Neural cell (in vitro differentiated cells): ENCODE measurements around the gene ABHD17B. TPM values are rescaled to one million over a fixed set of nuclear protein-coding genes. Genes with fewer than 3 reads are reported as not detected.

Experiments used
- H2AFZ ChIP-seq: fragments of 200-600, 300-800 bp; sonication (generic), shearing (Covaris generic); 2 replicates; pipeline ENCODE4 v1.6.0; 2014; ENCODE audit warnings: low read depth, mild to moderate bottlenecking, antibody characterized with exemption, low read length, moderate library complexity
- H3F3A ChIP-seq: fragments of 200-600 bp; shearing (Covaris generic); 2 replicates; pipeline ENCODE4 v1.6.1; 2016; ENCODE audit warnings: mild to moderate bottlenecking, moderate library complexity, mixed read lengths, antibody characterized with exemption, low read length; ENCODE audit not compliant: insufficient read depth, poor library complexity, severe bottlenecking
- H3K27ac ChIP-seq: fragments of 200-600, 300-800 bp; sonication (generic), shearing (Covaris generic); 2 replicates; pipeline ENCODE4 v1.5.1; 2014; ENCODE audit warnings: mild to moderate bottlenecking, low read length, moderate library complexity
- H3K27me3 ChIP-seq: fragments of 300-800, 200-600 bp; sonication (generic), shearing (Covaris generic); 2 replicates; pipeline ENCODE4 v1.6.0; 2014; ENCODE audit warnings: mild to moderate bottlenecking, low read depth, low read length, moderate library complexity; ENCODE audit not compliant: insufficient read depth
- H3K36me3 ChIP-seq: fragments of 300-800, 200-600 bp; sonication (generic), shearing (Covaris generic); 2 replicates; pipeline ENCODE4 v1.5.1; 2014; ENCODE audit warnings: mild to moderate bottlenecking, antibody characterized with exemption, low read length, moderate library complexity; ENCODE audit not compliant: insufficient read depth
- H3K4me2 ChIP-seq: fragments of 300-800, 200-600 bp; sonication (generic), shearing (Covaris generic); 2 replicates; pipeline ENCODE4 v1.6.0; 2014; ENCODE audit warnings: mild to moderate bottlenecking, low read length
- H3K4me3 ChIP-seq: fragments of 300-800, 200-600 bp; sonication (generic), shearing (Covaris generic); 2 replicates; pipeline ENCODE4 v1.5.1; 2014; ENCODE audit warnings: mild to moderate bottlenecking, low read length, moderate library complexity
- H3K79me2 ChIP-seq: fragments of 200-600 bp; shearing (Covaris generic); replicated peaks from 2 replicates; pipeline ENCODE4 v1.6.0; 2014; ENCODE audit warnings: mild to moderate bottlenecking, low read length, moderate library complexity; ENCODE audit not compliant: insufficient read depth
- H3K9ac ChIP-seq: fragments of 300-800, 200-600 bp; sonication (generic), shearing (Covaris generic); 2 replicates; pipeline ENCODE4 v1.6.1; 2016; ENCODE audit warnings: mild to moderate bottlenecking, low read length, mixed read lengths
- H3K9me2 ChIP-seq: fragments of 200-600 bp; shearing (Covaris generic); 2 replicates; pipeline ENCODE4 v1.6.1; 2016; ENCODE audit warnings: mild to moderate bottlenecking, low read length, mixed read lengths; ENCODE audit not compliant: insufficient read depth
- H3K9me3 ChIP-seq: fragments of 200-600, 300-800 bp; sonication (generic), shearing (Covaris generic); 2 replicates; pipeline ENCODE4 v1.6.1; 2016; ENCODE audit warnings: mild to moderate bottlenecking, mixed run types, low read length, moderate library complexity, mixed read lengths
- H4K20me1 ChIP-seq: fragments of 200-600 bp; shearing (Covaris generic); 2 replicates; pipeline ENCODE4 v1.6.1; 2016; ENCODE audit warnings: mild to moderate bottlenecking, mixed run types; ENCODE audit not compliant: insufficient read depth
- EP300 ChIP-seq: fragments of 450-650 bp; conservative IDR thresholded peaks from 2 replicates; pipeline ENCODE4 v1.6.1; 2014; ENCODE audit warnings: antibody characterized with exemption, mild to moderate bottlenecking, moderate library complexity; ENCODE audit not compliant: poor library complexity, severe bottlenecking
- EZH2 ChIP-seq: fragments of 200-600, 300-800 bp; shearing (Covaris generic), sonication (generic); IDR thresholded peaks from 2 replicates; pipeline ENCODE4 v1.6.1; 2014; ENCODE audit warnings: antibody characterized with exemption, low read length, borderline replicate concordance, mild to moderate bottlenecking; ENCODE audit not compliant: insufficient read depth, poor library complexity, severe bottlenecking
- MXI1 ChIP-seq: fragments of 450-650 bp; conservative IDR thresholded peaks from 2 replicates; pipeline ENCODE4 v1.6.1; 2014; ENCODE audit warnings: antibody characterized with exemption, mild to moderate bottlenecking; ENCODE audit not compliant: poor library complexity, severe bottlenecking
- POLR2AphosphoS5 ChIP-seq: IDR thresholded peaks from 2 replicates; pipeline ENCODE4 v1.6.1; 2012
- RAD21 ChIP-seq: fragments of 450-650 bp; conservative IDR thresholded peaks from 2 replicates; pipeline ENCODE4 v1.6.1; 2014; ENCODE audit warnings: antibody characterized with exemption, mild to moderate bottlenecking, moderate library complexity
- SMC3 ChIP-seq: fragments of 450-650 bp; conservative IDR thresholded peaks from 2 replicates; pipeline ENCODE4 v1.6.1; 2014; ENCODE audit warnings: antibody characterized with exemption, mild to moderate bottlenecking, moderate library complexity; ENCODE audit not compliant: poor library complexity
- TAF1 ChIP-seq: IDR thresholded peaks from 2 replicates; pipeline ENCODE4 v1.6.1; 2012; ENCODE audit warnings: low read depth
- polyA plus RNA-seq: library from polyadenylated mRNA; depleted of rRNA; stranded (reverse); fragments of >200 nt; gene quantifications from 2 replicates; pipeline ENCODE4 v1.2.3, GENCODE V29; 2014
- TF ChIP-seq, protein P1 (sequence below): IDR thresholded peaks from 2 replicates; pipeline ENCODE4 v1.6.1; 2012; ENCODE audit warnings: borderline replicate concordance
- TF ChIP-seq, protein P2 (sequence below): fragments of 450-650 bp; IDR thresholded peaks from 2 replicates; pipeline ENCODE4 v1.5.1; 2014; ENCODE audit warnings: antibody characterized with exemption, mild to moderate bottlenecking, moderate library complexity; ENCODE audit not compliant: poor library complexity, severe bottlenecking

The ABHD17B gene
- polyA plus RNA-seq, 1 donor from 2014 or later, result 53.0 TPM

DNA sequence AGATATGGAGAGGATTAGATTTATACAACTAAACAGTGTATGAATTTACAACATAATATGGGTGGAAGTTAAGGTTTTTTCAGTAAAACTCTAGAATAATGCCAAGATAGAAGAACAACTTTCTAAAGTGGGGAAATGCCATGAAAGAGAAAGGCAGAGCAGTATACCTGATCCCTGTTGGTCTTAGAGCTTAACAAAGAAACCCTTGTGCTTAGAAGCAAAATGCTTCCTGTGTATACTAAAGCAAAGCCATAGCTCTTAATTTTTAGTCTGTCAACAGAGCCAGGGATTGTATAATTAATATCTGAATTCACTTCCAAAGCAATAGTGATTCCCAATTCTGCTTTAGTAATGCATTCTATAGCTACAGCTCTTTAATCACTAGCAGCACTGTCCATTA, 14.8 kb upstream of the ABHD17B start:
- H3K4me3 ChIP-seq, result no peak overlapping the region
- no peak overlapping the region for H3K27ac ChIP-seq
- H4K20me1 ChIP-seq, result no peaks in the 10 kb centered on the region
- H2AFZ ChIP-seq, result no peak overlapping the region
- no peak overlapping the region for H3K9ac ChIP-seq
- H3K9me3 ChIP-seq, result no peaks in the 10 kb centered on the region
- no peaks in the 10 kb centered on the region for H3K9me2 ChIP-seq
- no peak for TF ChIP-seq SMC3
- TF ChIP-seq EP300, result no peak
- no peak for TF ChIP-seq EZH2
- no peak for TF ChIP-seq MXI1
- TF ChIP-seq TAF1, result no peak
- TF ChIP-seq, protein P1, sequence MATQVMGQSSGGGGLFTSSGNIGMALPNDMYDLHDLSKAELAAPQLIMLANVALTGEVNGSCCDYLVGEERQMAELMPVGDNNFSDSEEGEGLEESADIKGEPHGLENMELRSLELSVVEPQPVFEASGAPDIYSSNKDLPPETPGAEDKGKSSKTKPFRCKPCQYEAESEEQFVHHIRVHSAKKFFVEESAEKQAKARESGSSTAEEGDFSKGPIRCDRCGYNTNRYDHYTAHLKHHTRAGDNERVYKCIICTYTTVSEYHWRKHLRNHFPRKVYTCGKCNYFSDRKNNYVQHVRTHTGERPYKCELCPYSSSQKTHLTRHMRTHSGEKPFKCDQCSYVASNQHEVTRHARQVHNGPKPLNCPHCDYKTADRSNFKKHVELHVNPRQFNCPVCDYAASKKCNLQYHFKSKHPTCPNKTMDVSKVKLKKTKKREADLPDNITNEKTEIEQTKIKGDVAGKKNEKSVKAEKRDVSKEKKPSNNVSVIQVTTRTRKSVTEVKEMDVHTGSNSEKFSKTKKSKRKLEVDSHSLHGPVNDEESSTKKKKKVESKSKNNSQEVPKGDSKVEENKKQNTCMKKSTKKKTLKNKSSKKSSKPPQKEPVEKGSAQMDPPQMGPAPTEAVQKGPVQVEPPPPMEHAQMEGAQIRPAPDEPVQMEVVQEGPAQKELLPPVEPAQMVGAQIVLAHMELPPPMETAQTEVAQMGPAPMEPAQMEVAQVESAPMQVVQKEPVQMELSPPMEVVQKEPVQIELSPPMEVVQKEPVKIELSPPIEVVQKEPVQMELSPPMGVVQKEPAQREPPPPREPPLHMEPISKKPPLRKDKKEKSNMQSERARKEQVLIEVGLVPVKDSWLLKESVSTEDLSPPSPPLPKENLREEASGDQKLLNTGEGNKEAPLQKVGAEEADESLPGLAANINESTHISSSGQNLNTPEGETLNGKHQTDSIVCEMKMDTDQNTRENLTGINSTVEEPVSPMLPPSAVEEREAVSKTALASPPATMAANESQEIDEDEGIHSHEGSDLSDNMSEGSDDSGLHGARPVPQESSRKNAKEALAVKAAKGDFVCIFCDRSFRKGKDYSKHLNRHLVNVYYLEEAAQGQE, result no peak
- no peak for TF ChIP-seq RAD21
- TF ChIP-seq POLR2AphosphoS5, result no peak
- TF ChIP-seq, protein P2, sequence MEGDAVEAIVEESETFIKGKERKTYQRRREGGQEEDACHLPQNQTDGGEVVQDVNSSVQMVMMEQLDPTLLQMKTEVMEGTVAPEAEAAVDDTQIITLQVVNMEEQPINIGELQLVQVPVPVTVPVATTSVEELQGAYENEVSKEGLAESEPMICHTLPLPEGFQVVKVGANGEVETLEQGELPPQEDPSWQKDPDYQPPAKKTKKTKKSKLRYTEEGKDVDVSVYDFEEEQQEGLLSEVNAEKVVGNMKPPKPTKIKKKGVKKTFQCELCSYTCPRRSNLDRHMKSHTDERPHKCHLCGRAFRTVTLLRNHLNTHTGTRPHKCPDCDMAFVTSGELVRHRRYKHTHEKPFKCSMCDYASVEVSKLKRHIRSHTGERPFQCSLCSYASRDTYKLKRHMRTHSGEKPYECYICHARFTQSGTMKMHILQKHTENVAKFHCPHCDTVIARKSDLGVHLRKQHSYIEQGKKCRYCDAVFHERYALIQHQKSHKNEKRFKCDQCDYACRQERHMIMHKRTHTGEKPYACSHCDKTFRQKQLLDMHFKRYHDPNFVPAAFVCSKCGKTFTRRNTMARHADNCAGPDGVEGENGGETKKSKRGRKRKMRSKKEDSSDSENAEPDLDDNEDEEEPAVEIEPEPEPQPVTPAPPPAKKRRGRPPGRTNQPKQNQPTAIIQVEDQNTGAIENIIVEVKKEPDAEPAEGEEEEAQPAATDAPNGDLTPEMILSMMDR, result no peak
- H3K36me3 ChIP-seq, result no peaks in the 10 kb centered on the region
- H3K4me2 ChIP-seq, result no peak overlapping the region
- no peaks in the 10 kb centered on the region for H3K79me2 ChIP-seq
- no peaks in the 10 kb centered on the region for H3F3A ChIP-seq
- H3K27me3 ChIP-seq, result no peaks in the 10 kb centered on the region

DNA sequence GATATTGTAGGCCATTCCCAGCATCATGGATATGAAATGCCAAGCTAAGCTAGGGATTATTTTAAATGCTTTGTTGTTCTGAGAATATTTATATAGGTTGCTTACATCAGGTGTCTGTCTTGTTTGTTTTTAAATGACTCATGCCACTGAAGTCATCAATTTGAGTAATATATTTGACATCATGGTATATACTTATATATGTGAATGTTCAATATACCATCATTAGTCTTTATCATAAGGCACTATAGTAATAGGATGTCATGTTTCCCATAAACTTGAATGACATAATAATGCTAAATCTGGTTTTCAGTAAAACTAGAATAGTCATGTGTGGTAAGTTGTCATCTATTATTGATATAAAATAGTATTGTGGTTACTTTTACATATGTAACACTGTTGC, 13.6 kb upstream of the ABHD17B start:
- no peaks in the 10 kb centered on the region for H3K9me3 ChIP-seq
- no peak overlapping the region for H3K9ac ChIP-seq
- H3K27ac ChIP-seq, result no peak overlapping the region
- H3K4me2 ChIP-seq, result no peak overlapping the region
- H3K9me2 ChIP-seq, result no peaks in the 10 kb centered on the region
- H3K27me3 ChIP-seq, result no peaks in the 10 kb centered on the region
- H3K36me3 ChIP-seq, result no peaks in the 10 kb centered on the region
- H3K4me3 ChIP-seq, result no peak overlapping the region
- no peaks in the 10 kb centered on the region for H3K79me2 ChIP-seq
- no peak overlapping the region for H2AFZ ChIP-seq
- TF ChIP-seq, protein P1, result no peak
- TF ChIP-seq RAD21 (no peak), POLR2AphosphoS5 (no peak), EZH2 (no peak), MXI1 (no peak), SMC3 (no peak), TAF1 (no peak), EP300 (no peak)
- TF ChIP-seq, protein P2, result no peak
- H4K20me1 ChIP-seq, result no peaks in the 10 kb centered on the region
- no peaks in the 10 kb centered on the region for H3F3A ChIP-seq
